Right ventricle myocardium superior (tissue), 1 donor: Measurements from ENCODE around the gene ADAMTS14. TPM values are rescaled to one million over a fixed set of nuclear protein-coding genes. Genes with fewer than 3 reads are reported as not detected.
"Not testable (repeated sequence)": the region's sequence is repeated elsewhere in the genome, so short reads cannot be mapped to it uniquely, and the experiment has no call there.

ENCODE experiments used
- ATAC-seq: fragments of 200-7000 bp; cut with Tn5 transposase; one replicate; pipeline ENCODE4 v1.9.1; 2020; ENCODE audit warnings: mild to moderate bottlenecking; ENCODE audit not compliant: poor library complexity
- DNase-seq: peaks from one replicate; pipeline ENCODE4 v3.0.0-alpha.2; 2020
- intact Hi-C: fragments of 100-400 bp; cut with DNase I; formaldehyde crosslinking; loops from one replicate; pipeline ENCODE4 v1.11.2; 2022
- total RNA-seq: library from RNA; stranded (reverse); fragmentation: NEBNext Ultra II Directional; extraction: Animal tissue kit (Norgen Biotek cat#: 25700); gene quantifications from one replicate; pipeline ENCODE4 v1.2.1, GENCODE V29; 2021
- donor health status: DM: no; HTN: yes; CAD: no; lungs with severe emphysema.

Gene ADAMTS14
- total RNA-seq, 1 donor from 2014 or later = 0.16 TPM

- DNase-seq (peak; percentile 39), ATAC-seq (peak; percentile 82)
- intact Hi-C loops = loop anchor here (2.0 to 10.0 kb wide), 2 partner anchors 63 to 289 kb away; no protein-coding TSS in a partner anchor
These were observed 81.7 kb downstream of the ADAMTS14 start for GRCh38 chr10:70753841-70754621.

- no peak for DNase-seq
- intact Hi-C loops = loop anchor here (10.0 kb wide), 1 partner anchor 292 kb away; no protein-coding TSS in a partner anchor
- no peak for ATAC-seq
These were observed 84.5 kb downstream of the ADAMTS14 start for GRCh38 chr10:70756700-70757360.

- ATAC-seq = no peak
- DNase-seq = peak; percentile 24
These were observed 85.5 kb downstream of the ADAMTS14 start for GRCh38 chr10:70757856-70758255.

GRCh38 chr10:70758757-70759514, 86.6 kb downstream of the ADAMTS14 start:
- intact Hi-C loops = loop anchor here (10.0 kb wide), 1 partner anchor 294 kb away; no protein-coding TSS in a partner anchor
- ATAC-seq (peak; percentile 72), DNase-seq (peak; percentile 54)

More at GRCh38 chr10:70757856-70758255, 85.5 kb downstream of the ADAMTS14 start:
- intact Hi-C loops = loop anchor here (10.0 kb wide), 1 partner anchor 293 kb away; no protein-coding TSS in a partner anchor

GRCh38 chr10:70759781-70760180, 87.5 kb downstream of the ADAMTS14 start:
- no peak for ATAC-seq

GRCh38 chr10:70760271-70760787, 88.0 kb downstream of the ADAMTS14 start:
- DNase-seq (peak; percentile 41), ATAC-seq (no peak)
- intact Hi-C loops = loop anchor here (2.0 kb wide), 1 partner anchor 210 kb away; no protein-coding TSS in a partner anchor

More at GRCh38 chr10:70759781-70760180, 87.5 kb downstream of the ADAMTS14 start:
- DNase-seq = peak; percentile 44
- intact Hi-C loops = loop anchor here (2.0 to 10.0 kb wide), 2 partner anchors 209 to 295 kb away; no protein-coding TSS in a partner anchor

- DNase-seq (peak; percentile 25), ATAC-seq (peak; percentile 32)
- intact Hi-C loops = loop anchor here (2.0 kb wide), 1 partner anchor 210 kb away; no protein-coding TSS in a partner anchor
These were observed 88.8 kb downstream of the ADAMTS14 start for GRCh38 chr10:70761031-70761601.

GRCh38 chr10:70761727-70762350, 89.5 kb downstream of the ADAMTS14 start:
- ATAC-seq (no peak), DNase-seq (peak; percentile 27)
- intact Hi-C loops = loop anchor here (2.0 kb wide), 1 partner anchor 211 kb away; no protein-coding TSS in a partner anchor

- ATAC-seq (no peak), DNase-seq (no peak)
- intact Hi-C loops = no loop called here
These were observed 90.3 kb downstream of the ADAMTS14 start for GRCh38 chr10:70762441-70763175.

- DNase-seq (no peak), ATAC-seq (no peak)
- intact Hi-C loops = no loop called here
These were observed 91.3 kb downstream of the ADAMTS14 start for GRCh38 chr10:70763567-70763966.

GRCh38 chr10:70765794-70766594, 93.7 kb downstream of the ADAMTS14 start:
- intact Hi-C loops = no loop called here
- ATAC-seq = no peak

GRCh38 chr10:70768026-70768685, 95.8 kb downstream of the ADAMTS14 start:
- ATAC-seq, intact Hi-C loops, DNase-seq: not testable (repeated sequence)

More at GRCh38 chr10:70765794-70766594, 93.7 kb downstream of the ADAMTS14 start:
- no peak for DNase-seq

- DNase-seq = no peak
- intact Hi-C loops = no loop called here
- ATAC-seq = no peak
These were observed 96.8 kb downstream of the ADAMTS14 start for GRCh38 chr10:70769121-70769520.

- ATAC-seq = no peak
- intact Hi-C loops = no loop called here
- no peak for DNase-seq
These were observed 97.7 kb downstream of the ADAMTS14 start for GRCh38 chr10:70770001-70770400.

- DNase-seq, intact Hi-C loops, ATAC-seq: not testable (repeated sequence)
These were observed 98.2 kb downstream of the ADAMTS14 start for GRCh38 chr10:70770516-70770915.
